GM19455 (cell line): ENCODE measurements around the gene RBFOX2.
"Not testable (repeated sequence)": the region's sequence is repeated elsewhere in the genome, so short reads cannot be mapped to it uniquely, and the experiment has no call there.

Experiments used
- ATAC-seq: cut with Tn5 transposase; IDR thresholded peaks from one replicate; pipeline ENCODE4 v1.9.1; 2021; ENCODE audit not compliant: unreplicated experiment

The RBFOX2 gene

DNA sequence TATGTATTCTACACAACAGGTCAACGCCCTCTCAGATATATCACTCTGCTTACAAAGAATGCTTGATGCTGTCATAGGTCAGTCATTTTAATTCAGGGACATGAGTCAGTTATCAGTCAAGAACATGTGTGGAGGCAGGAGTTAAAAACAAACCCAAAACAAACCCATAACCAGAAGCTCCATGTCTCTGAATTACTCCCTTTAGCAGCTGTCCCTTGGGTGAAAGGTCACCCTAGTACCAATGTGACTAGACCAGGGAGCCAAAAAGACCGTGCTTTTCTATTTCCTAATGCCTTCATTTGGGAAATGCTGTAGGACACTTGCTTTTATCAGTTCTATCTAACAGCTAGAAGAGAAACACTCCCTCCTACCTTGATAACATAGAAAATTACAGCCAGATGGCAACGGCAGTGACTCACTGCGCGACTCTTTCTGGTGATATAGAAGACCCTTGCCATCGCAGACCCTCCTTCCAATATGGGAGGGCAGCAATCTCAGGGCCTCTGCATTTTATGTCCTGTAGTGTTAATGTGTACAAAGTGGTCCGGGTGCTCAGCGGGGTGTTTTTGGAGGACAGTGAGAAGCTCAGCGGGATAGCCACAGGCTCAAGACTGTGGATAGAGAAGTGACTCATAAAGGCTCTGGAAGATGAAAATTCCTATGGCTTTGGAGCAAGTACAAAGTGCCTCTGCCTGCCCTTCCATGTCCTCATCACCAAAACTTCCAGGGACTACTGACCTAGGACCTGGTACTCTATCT, 286.1 kb downstream of the RBFOX2 start:
- ATAC-seq: no peak

DNA sequence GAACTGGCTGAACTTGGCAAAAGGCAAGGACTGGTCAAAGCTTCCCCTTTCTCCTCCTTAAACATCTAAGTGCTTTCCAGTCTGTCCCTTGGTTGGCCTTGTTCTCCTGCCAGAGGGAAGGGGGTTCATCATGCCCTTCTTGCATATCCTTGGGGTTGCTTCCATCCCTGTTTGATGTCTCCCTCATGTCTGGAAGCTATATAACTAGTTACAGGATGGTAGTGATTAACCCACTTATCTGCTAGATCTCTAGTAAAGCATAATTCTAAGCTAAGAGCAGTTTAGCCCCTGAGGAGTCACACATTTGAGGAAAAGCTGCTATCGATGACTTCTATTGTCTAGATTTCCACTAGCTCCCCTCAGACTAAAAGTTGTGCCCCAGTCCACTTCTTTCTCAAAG, 288.0 kb downstream of the RBFOX2 start:
- no peak for ATAC-seq

DNA sequence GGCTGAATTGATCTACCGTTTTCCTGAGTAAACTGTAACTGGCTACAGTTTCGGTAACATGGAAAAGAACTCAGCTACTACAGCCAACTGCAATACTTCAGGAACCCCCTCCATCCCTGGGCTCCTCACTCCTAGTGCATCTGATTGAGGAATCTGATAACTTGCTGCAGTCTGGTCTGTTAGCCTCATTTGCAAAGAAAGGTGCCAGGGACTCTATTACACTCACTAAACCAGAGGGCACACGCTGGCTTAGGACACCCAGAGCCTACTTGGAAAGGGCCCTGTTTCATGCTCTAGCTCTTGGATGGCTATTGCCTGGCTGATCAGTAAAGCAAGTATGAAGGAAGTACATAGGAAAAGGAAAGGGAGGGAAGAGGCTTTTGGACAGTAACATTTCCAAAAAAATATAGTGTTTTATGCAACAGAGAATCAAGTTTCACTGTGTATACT, 288.7 kb downstream of the RBFOX2 start:
- no peak for ATAC-seq

DNA sequence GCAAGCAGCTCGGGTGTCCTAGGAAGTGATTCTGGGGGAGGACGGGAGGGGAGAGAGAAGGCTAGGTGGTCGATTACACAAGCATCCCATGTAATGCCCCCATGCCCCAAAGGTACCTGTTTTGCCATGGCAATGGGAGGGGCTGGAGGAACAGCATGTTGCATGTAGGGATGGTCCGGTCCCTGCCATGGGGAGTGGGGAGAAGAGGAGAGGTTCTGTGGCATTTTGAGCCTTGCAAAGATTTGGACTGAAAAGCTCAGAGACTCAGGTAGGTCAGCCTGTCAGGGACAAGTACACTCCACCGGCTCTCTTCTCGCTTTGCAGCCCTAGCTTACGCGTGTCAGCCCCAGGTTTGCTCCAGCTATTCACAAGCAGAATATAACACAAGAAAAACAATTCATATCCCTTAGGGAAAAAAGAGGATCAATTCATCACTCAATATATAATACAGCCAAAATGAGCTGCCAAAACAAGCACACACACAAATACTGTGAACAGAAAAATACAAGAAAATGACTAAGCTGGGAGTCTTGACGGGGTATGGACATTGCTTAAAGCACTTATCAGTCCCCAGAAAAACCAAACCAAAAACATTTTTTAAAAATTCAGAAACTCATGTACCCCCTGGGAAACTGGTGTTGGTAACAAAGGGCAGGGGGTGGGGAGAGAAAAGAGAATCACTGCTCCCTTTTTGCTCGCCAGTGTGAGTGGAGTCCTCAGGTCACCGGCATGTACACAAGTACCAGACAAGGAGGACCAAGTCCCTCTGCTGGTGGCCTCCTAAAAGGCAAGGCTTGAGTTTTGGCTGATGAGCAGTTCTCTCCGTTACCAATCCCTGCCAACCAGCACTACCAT, 289.3 kb downstream of the RBFOX2 start:
- no peak for ATAC-seq

DNA sequence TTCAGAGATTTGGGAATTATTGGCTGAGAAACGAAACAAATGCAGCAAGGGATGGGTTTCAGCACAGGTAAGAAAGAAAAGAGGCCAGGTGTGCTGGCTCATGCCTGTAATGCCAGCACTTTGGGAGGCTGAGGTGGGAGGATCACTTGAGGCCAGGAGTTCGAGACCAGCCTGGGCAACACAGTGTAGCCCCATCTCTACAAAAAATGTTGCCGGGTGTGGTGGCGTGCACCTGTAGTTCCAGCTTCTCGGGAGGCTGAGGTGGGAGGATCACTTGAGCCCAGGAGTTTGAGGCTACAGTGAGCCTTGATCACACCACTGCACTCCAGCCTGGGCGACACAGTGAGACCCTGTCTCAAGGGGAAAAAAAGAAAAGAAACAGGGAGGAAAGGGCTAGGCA, 290.7 kb downstream of the RBFOX2 start:
- not testable (repeated sequence) for ATAC-seq

DNA sequence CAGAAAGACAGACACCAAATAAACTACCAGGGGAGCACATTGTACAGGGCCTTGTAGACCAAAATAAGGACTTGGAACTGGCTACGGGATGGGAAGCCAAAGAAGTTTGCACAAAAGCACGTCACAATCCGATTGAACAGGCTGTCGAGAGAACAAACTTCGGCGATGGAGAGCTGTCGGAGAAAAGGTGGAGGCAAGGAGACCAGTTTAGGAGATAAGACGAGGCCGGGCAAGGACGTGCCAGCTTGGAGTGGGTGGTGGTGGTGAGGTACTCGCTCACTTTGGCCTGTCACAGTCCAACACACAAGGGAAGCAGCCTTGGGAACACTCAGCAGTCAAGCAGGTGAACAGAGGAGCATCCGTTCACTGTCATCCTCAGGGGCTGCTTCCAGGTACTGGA, 291.9 kb downstream of the RBFOX2 start:
- ATAC-seq: no peak

GRCh38 chr22:35736166-35736565, 292.5 kb downstream of the RBFOX2 start:
- no peak for ATAC-seq

DNA sequence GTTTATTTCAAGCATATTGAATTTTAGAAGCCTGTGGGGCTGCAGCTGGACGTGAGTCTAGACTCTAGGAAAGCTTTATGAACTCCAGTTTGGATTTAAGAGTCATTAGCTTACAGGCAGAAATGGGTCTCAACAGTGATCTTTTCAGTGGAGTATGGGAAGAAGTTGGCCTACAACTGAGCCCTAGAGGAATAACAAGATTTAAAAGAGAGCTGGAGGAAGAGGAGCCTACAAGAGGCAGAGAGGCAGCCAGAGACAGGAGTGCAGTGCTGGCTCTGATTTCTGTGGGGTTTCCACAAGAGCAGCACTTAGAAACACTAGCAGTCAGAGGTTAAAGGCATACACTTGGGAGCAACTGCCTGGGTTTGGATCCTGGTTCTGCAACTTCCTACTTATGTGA, 293.1 kb downstream of the RBFOX2 start:
- ATAC-seq: no peak

GRCh38 chr22:35734517-35734827, 294.2 kb downstream of the RBFOX2 start:
- no peak for ATAC-seq

- ATAC-seq: no peak
These were observed 294.7 kb downstream of the RBFOX2 start for GRCh38 chr22:35733791-35734516.

- no peak for ATAC-seq
These were observed 295.6 kb downstream of the RBFOX2 start for GRCh38 chr22:35733036-35733435.

DNA sequence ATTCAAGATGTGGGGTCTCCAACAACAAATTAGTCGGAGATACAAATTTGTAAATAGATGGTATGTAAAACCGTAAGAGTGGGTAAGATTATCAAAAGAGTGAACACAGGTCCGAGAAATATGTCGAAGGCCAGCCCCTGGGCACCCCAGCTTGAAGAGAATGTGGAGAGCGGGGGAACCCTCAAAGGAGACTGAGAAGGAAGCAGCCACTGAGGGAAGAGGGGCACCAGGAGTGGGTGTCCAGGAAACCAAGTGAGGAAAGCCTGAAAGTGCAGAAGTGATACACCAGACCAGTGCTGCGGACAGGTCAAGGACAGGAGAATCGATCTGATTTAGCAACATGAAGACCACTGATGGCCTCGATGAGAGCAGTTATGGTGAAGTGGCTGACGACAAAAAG, 296.5 kb downstream of the RBFOX2 start:
- ATAC-seq: no peak

- no peak for ATAC-seq
These were observed 297.3 kb downstream of the RBFOX2 start for GRCh38 chr22:35731321-35731720.

DNA sequence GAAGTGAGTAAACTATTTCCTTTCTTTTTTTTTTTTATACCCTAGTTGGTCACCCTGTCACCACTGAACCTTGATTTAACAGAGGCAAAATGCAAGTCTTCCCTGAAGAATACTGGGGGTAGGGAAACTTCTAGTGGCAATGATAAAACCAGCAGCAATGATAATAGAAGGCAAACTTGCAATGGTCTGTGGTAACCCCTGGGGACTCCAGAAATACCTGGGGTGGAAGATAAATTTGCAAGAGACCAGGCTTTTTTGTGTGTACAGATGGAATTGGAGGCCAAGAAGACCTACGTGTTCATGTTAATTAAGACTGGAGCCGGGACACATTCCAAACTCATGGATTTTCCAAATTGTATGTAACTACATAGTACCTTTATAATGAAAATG, 299.3 kb downstream of the RBFOX2 start:
- no peak for ATAC-seq

GRCh38 chr22:35728639-35729308, 299.9 kb downstream of the RBFOX2 start:
- no peak for ATAC-seq

- no peak for ATAC-seq
These were observed 301.2 kb downstream of the RBFOX2 start for GRCh38 chr22:35727436-35727835.

DNA sequence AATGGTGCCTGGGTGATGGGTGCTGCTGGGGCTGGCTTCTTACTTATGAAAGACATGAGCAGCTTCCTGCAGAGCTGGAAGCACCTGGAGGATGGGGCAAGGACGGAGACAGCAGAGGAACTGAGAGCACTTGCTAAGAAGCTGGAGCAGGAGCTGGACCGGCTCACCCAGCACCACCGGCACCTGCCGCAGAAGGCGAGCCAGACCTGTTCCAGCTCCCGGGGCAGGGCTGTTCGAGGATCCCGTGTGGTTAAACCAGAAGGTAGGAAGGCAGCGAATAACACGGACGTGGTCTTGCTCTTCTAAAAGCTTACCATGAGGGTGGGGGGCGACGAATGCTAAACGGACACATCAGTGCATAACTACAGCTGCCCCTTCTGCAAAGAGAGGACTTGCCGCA, 301.7 kb downstream of the RBFOX2 start:
- no peak for ATAC-seq

DNA sequence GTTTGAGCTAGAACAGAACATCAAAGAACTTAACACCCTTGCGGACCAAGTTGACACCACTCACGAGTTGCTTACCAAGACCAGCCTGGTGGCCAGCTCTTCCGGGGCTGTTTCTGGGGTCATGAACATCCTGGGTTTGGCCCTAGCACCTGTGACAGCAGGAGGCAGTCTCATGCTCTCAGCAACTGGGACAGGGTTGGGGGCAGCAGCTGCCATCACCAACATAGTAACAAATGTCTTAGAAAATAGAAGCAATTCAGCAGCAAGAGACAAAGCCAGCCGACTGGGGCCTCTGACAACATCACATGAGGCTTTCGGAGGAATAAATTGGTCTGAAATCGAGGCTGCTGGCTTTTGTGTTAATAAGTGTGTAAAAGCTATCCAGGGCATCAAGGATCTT, 302.2 kb downstream of the RBFOX2 start:
- no peak for ATAC-seq

DNA sequence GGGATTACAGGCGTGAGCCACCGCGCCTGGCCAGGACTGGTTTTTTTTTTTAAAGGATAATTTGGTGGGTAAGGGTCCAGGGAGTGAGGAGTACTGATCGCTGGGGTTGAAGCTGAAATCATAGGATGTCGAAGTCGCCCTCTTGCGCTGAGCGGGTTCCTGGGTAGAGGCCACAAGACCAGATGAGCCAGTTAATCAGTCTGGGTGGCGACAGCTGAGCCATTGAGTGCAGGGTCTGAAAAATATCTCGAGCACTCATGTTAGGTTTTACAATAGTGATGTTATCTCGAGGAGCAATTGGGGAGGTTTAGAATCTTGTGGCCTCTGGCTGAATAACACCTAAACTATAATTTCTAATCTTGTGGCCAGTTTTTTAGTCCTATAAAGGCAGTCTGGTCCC, 303.1 kb downstream of the RBFOX2 start:
- ATAC-seq: no peak

DNA sequence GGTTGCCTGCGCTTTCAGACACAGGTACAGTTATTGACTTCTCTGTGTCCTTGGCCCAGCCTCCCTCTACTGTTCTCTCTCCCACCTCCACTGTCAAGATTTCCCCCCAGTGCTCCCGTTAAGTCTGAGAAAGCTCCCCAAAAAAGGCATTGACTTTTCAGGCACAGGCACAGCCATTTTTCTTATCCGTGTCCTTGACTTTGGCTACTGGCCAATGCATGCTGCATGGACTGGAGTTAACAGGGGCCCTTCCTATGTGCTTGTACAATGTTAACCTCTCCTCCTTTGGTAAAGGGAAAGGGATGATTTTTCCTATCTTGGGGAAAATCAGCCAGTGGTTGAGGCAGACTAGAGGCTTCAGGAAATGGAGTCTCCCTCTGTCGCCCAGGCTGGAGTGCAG, 306.7 kb downstream of the RBFOX2 start:
- ATAC-seq: no peak

GRCh38 chr22:35719212-35719875, 309.3 kb downstream of the RBFOX2 start:
- no peak for ATAC-seq
